ENCODE results near the gene NT5DC4. TPM values are rescaled to one million over a fixed set of nuclear protein-coding genes. Genes with fewer than 3 reads are reported as not detected.

NT5DC4 gene
- total RNA-seq, 1 experiment from 2014 or later = not detected

DNA sequence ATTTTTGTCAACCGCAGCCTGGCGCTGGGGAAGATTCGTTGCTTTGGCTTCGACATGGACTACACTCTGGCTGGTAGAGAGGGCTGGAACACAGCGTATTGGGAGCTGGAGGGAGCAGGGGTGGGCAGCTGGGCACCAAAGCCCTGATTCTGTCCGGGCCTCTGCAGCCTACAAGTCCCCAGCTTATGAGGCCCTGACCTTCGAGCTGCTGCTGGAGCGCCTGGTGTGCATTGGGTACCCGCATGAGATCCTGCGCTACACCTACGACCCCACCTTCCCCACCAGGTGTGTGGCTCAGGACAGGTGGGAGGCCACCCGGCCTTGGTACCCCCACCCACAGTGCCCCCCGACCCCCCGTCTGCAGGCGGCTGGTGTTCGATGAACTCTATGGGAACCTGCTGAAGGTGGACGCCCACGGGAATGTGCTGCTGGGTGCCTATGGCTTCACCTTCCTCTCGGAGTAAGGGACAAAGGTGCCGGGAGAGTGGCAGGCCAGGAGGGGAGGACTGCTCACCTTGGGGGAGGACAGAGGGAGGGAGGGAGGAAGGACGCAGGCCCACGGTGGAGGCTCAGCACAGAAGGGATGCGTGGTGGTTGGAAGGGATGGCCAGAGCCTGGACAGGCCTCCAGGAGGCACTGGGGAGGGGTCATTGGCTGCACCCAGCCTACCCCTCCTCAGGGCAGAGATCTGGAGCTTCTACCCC, 1.2 kb downstream of the NT5DC4 start:
- no peaks in the 10 kb centered on the region for H3K36me3 Mint-ChIP-seq (ENCODE audit: insufficient read depth, unreplicated experiment)
- CTCF ChIA-PET = interaction anchor here (0.6 to 1.0 kb wide), 3 partner anchors 96 to 269 kb away, joined by 3 read pairs; no protein-coding TSS in a partner anchor
- H3K27me3 Mint-ChIP-seq (ENCODE audit: insufficient read depth, unreplicated experiment) = no peaks in the 10 kb centered on the region
- no peaks in the 10 kb centered on the region for H3K4me1 Mint-ChIP-seq (ENCODE audit: insufficient read depth, unreplicated experiment)
- POLR2A ChIA-PET = interaction anchor here (0.6 kb wide), 1 partner anchor 41 kb away, joined by 3 read pairs; no protein-coding TSS in a partner anchor
- BruUV-seq (replicated peaks) = no TSS peak
- no peak overlapping the region for H3K27ac Mint-ChIP-seq (ENCODE audit: low read depth, unreplicated experiment)
- H3K4me3 Mint-ChIP-seq (ENCODE audit: unreplicated experiment) = no peak overlapping the region
- TF ChIP-seq, protein P1, sequence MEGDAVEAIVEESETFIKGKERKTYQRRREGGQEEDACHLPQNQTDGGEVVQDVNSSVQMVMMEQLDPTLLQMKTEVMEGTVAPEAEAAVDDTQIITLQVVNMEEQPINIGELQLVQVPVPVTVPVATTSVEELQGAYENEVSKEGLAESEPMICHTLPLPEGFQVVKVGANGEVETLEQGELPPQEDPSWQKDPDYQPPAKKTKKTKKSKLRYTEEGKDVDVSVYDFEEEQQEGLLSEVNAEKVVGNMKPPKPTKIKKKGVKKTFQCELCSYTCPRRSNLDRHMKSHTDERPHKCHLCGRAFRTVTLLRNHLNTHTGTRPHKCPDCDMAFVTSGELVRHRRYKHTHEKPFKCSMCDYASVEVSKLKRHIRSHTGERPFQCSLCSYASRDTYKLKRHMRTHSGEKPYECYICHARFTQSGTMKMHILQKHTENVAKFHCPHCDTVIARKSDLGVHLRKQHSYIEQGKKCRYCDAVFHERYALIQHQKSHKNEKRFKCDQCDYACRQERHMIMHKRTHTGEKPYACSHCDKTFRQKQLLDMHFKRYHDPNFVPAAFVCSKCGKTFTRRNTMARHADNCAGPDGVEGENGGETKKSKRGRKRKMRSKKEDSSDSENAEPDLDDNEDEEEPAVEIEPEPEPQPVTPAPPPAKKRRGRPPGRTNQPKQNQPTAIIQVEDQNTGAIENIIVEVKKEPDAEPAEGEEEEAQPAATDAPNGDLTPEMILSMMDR (IDR thresholded peaks at IDR 0.05; ENCODE audit: unreplicated experiment) = no peak
- H3K9me3 Mint-ChIP-seq (ENCODE audit: unreplicated experiment) = no peaks in the 10 kb centered on the region
- no peak for DNase-seq (ENCODE audit: unreplicated experiment)
- intact Hi-C loops (cut with micrococcal nuclease) = no loop called here

DNA sequence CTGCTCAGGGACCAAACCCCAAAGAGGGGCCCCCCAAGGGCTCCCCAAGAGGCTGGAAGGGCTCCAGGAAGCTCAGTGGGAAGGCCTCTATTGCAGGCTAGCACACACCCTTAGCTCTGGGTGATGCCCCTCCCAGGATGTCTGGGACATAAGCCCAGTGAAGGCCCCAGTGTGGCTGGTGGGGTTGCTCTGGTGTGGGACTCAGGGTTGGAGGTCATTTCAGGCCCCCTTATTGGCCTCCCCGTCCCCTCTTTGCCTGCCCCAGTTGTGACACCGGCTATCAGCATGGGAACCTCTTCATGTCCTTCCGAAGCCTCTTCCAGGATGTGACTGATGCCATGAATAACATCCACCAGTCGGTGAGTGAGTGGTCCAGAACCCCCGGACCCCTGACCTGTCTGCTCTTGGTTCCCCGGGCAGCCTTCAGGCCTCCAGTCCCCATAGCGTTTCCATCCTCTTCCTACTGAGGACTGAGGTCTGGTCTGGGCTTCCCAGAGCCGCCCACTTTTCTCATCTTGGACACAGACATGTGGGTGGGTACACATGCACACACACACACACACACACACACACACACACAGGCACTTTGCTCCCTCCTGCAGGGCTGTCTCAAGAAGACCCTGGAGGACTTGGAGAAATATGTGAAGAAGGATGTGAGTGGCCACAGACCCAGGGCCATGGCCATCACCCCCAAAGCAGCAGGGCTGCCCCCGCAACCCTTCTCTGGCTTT, 2.2 kb downstream of the NT5DC4 start:
- no peaks in the 10 kb centered on the region for H3K27me3 Mint-ChIP-seq (ENCODE audit: insufficient read depth, unreplicated experiment)
- H3K9me3 Mint-ChIP-seq (ENCODE audit: unreplicated experiment) = no peaks in the 10 kb centered on the region
- no peaks in the 10 kb centered on the region for H3K4me1 Mint-ChIP-seq (ENCODE audit: insufficient read depth, unreplicated experiment)
- H3K36me3 Mint-ChIP-seq (ENCODE audit: insufficient read depth, unreplicated experiment) = no peaks in the 10 kb centered on the region
- DNase-seq (ENCODE audit: unreplicated experiment) = no peak
- BruUV-seq (replicated peaks) = no TSS peak
- TF ChIP-seq, protein P1 (IDR thresholded peaks at IDR 0.05; ENCODE audit: unreplicated experiment) = no peak
- POLR2A ChIA-PET = no interaction called here
- intact Hi-C loops (cut with micrococcal nuclease) = no loop called here
- H3K27ac Mint-ChIP-seq (ENCODE audit: low read depth, unreplicated experiment) = no peak overlapping the region
- CTCF ChIA-PET = interaction anchor here (0.6 to 9.7 kb wide), 5 partner anchors 97 to 124 kb away, joined by 3 to 210 read pairs (median 6); no protein-coding TSS in a partner anchor
- H3K4me3 Mint-ChIP-seq (ENCODE audit: unreplicated experiment) = no peak overlapping the region

DNA sequence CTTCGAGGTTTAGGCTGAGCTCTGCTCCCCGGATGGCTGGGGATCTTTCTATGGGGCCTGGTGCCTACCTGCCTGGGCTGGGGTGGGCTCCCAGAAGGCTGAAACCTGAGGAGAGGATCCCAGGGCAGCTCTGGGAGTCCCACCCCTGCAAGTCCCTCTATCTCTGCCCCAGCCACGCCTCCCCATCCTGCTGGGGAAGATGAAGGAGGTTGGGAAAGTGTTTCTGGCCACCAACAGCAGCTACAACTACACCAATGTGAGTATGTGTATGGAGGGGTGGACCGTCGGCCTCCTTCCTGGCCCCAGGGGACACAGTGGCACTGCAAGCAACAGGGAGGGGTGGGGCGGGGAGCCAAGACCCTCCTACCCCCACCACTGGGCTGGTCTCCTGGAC, 2.7 kb downstream of the NT5DC4 start:
- DNase-seq (ENCODE audit: unreplicated experiment) = no peak
- Mint-ChIP-seq H3K4me1 (ENCODE audit: insufficient read depth, unreplicated experiment) (no peaks in the 10 kb centered on the region), H3K36me3 (ENCODE audit: insufficient read depth, unreplicated experiment) (no peaks in the 10 kb centered on the region), H3K4me3 (ENCODE audit: unreplicated experiment) (no peak overlapping the region), H3K27me3 (ENCODE audit: insufficient read depth, unreplicated experiment) (no peaks in the 10 kb centered on the region), H3K27ac (ENCODE audit: low read depth, unreplicated experiment) (no peak overlapping the region), H3K9me3 (ENCODE audit: unreplicated experiment) (no peaks in the 10 kb centered on the region)
- no TSS peak for BruUV-seq (replicated peaks)
- POLR2A ChIA-PET = interaction anchor here (0.5 to 4.2 kb wide), 2 partner anchors 12 to 97 kb away, joined by 3 to 53 read pairs; no protein-coding TSS in a partner anchor
- intact Hi-C loops (cut with micrococcal nuclease) = no loop called here
- TF ChIP-seq, protein P1 (IDR thresholded peaks at IDR 0.05; ENCODE audit: unreplicated experiment) = no peak
- CTCF ChIA-PET = interaction anchor here (0.6 to 9.7 kb wide), 4 partner anchors 98 to 166 kb away, joined by 4 to 210 read pairs (median 84); no protein-coding TSS in a partner anchor

DNA sequence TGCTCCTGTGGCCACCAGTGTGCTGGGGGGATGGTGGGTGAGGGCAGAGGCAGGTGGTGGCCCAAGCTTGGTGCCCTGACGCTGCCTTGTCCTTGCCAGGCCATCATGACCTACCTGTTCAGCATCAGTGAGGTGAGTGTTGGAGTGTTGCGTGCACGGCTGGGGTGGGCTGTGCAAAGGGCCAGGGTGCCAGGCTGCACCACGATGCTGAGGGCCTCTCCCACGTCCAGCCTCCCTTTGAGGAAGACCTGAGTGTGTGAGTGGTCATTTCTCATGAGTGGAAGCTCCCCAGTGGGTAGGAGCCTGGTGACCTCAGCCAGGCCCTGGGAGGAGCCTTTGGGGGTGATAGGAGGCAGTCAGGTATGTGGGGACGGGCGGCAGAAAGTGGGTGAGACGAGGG, 3.2 kb downstream of the NT5DC4 start:
- H3K36me3 Mint-ChIP-seq (ENCODE audit: insufficient read depth, unreplicated experiment) = no peaks in the 10 kb centered on the region
- no peak for DNase-seq (ENCODE audit: unreplicated experiment)
- BruUV-seq (replicated peaks) = no TSS peak
- H3K9me3 Mint-ChIP-seq (ENCODE audit: unreplicated experiment) = no peaks in the 10 kb centered on the region
- no peaks in the 10 kb centered on the region for H3K27me3 Mint-ChIP-seq (ENCODE audit: insufficient read depth, unreplicated experiment)
- intact Hi-C loops (cut with micrococcal nuclease) = no loop called here
- TF ChIP-seq, protein P1 (IDR thresholded peaks at IDR 0.05; ENCODE audit: unreplicated experiment) = no peak
- ChIA-PET POLR2A (interaction anchor here (0.5 to 6.2 kb wide), 4 partner anchors 12 to 449 kb away, joined by 3 to 53 read pairs (median 26); partner anchors contain the start of gene SLC20A1), CTCF (interaction anchor here (0.6 to 9.7 kb wide), 6 partner anchors 19 to 217 kb away, joined by 3 to 210 read pairs (median 6); no protein-coding TSS in a partner anchor)
- no peak overlapping the region for H3K4me3 Mint-ChIP-seq (ENCODE audit: unreplicated experiment)
- no peaks in the 10 kb centered on the region for H3K4me1 Mint-ChIP-seq (ENCODE audit: insufficient read depth, unreplicated experiment)
- H3K27ac Mint-ChIP-seq (ENCODE audit: low read depth, unreplicated experiment) = no peak overlapping the region

Data from MCF 10A (cell line).